GM13977 (cell line): ENCODE data around the gene GNAO1.

ENCODE experiments used
- DNase-seq: peaks from one replicate; pipeline ENCODE4 v3.0.0; 2012; ENCODE audit warnings: low spot score
- CTCF ChIP-seq: IDR thresholded peaks from 2 replicates; pipeline ENCODE4 v1.5.1; 2012; ENCODE audit warnings: mild to moderate bottlenecking, control low read depth; ENCODE audit not compliant: insufficient read depth; ENCODE audit errors: extremely low read depth, missing control alignments
- in situ Hi-C: fragments of 300-500 bp; cut with MboI; formaldehyde crosslinking; loops from one replicate; pipeline ENCODE4 v1.12.0; 2022; ENCODE audit warnings: low sequenced_read_pairs, low pct_unique_long_range_greater_than_20kb, mixed read lengths, inconsistent platforms; ENCODE audit not compliant: unreplicated experiment

Gene GNAO1

GRCh38 chr16:56203052-56203451, 11.8 kb downstream of the GNAO1 start:
- in situ Hi-C loops, result no loop called here
- DNase-seq, result peak; percentile 44
- peak; percentile 40 for TF ChIP-seq CTCF

GRCh38 chr16:56204816-56205215, 13.5 kb downstream of the GNAO1 start:
- in situ Hi-C loops, result no loop called here

GRCh38 chr16:56206951-56207350, 15.7 kb downstream of the GNAO1 start:
- no peak for TF ChIP-seq CTCF
- no peak for DNase-seq
- in situ Hi-C loops, result no loop called here

More at GRCh38 chr16:56204816-56205215, 13.5 kb downstream of the GNAO1 start:
- no peak for DNase-seq
- TF ChIP-seq CTCF, result no peak

GRCh38 chr16:56207421-56207820, 16.1 kb downstream of the GNAO1 start:
- in situ Hi-C loops, result no loop called here
- TF ChIP-seq CTCF, result no peak
- no peak for DNase-seq

GRCh38 chr16:56211435-56211981, 20.2 kb downstream of the GNAO1 start:
- no peak for DNase-seq
- no peak for TF ChIP-seq CTCF
- in situ Hi-C loops, result no loop called here

- in situ Hi-C loops, result no loop called here
- no peak for DNase-seq
- no peak for TF ChIP-seq CTCF
Measured at GRCh38 chr16:56212144-56212543, 20.9 kb downstream of the GNAO1 start.

GRCh38 chr16:56221995-56222394, 30.7 kb downstream of the GNAO1 start:
- DNase-seq, result no peak
- in situ Hi-C loops, result no loop called here
- TF ChIP-seq CTCF, result no peak
